ENCODE measurements around the gene SPAG4.

GRCh38 chr20:35576816-35577215 is 38.8 kb upstream of the SPAG4 start:
- TF ChIP-seq POLR2A (IDR thresholded peaks at IDR 0.05) (no peak), CTCF (IDR thresholded peaks at IDR 0.05) (no peak), EP300 (IDR thresholded peaks at IDR 0.05) (no peak)
